ENCODE measurements around the gene TRMT11.
"Not testable (repeated sequence)": the region's sequence is repeated elsewhere in the genome, so short reads cannot be mapped to it uniquely, and the experiment has no call there.

Gene TRMT11

DNA sequence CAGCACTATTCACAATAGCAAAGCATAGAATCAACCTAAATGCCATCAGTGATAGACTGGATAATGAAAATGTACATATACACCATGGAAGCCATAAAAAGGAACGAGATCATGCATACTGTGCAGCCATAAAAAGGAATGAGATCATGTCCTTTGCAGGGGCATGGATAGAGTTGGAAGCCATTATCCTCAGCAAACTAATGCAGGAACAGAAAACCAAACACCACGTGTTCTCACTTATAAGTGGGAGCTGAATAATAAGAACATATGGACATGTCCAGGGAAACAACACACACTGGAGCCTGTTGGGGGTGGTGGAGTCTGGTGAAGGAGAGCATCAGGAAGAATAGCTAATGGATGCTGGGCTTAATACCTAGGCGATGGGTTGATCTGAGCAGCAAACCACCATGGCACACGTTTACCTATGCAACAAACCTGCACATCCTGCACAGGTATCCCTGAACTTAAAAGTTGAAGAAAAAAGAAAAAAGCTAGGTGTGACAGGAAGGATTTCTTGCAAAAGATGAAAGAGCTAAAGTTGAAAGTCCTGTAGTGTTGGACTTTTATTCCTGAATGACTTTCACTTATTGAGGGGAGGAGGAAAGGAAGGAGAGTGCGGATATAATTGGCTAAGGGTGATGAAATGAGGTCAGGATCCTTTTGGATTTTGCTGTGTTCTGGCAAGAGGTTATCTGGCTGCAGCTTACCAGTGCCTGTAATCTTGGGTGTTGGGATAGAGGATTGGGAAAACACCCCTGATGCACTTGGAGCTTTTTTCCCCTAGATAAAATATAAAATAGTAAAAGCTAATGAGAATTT, 8.5 kb downstream of the TRMT11 start:
- no peak for DNase-seq (ENCODE audit: low read depth)

DNA sequence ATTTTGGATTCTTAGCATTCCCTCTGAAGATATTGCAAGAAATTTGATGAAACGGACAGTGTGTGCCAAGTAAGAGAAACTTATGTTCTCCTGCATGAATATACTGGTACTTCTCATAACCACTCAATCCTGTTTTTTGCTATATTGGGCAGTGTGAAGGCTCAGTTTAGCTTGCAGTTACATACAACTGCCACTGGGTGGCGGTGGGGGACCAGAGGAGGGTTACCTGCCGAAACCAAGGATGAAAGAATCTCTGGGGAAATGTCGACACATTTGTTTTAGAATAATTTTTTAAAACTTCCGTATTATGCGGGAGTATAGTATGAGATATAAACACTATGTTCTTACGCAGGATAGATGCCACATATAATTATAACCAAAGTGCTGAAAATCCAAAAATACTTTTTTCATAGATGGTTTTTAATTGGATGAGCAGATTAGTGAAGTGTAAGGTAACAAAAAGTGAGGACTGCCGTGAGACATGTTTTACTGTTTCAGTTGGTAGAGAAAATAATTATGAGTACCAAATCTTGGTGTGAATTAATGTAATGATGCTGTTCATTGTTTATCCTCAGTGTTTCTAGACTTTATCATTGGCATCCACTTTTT, 9.7 kb downstream of the TRMT11 start:
- DNase-seq (ENCODE audit: low read depth): peak; percentile 43

DNA sequence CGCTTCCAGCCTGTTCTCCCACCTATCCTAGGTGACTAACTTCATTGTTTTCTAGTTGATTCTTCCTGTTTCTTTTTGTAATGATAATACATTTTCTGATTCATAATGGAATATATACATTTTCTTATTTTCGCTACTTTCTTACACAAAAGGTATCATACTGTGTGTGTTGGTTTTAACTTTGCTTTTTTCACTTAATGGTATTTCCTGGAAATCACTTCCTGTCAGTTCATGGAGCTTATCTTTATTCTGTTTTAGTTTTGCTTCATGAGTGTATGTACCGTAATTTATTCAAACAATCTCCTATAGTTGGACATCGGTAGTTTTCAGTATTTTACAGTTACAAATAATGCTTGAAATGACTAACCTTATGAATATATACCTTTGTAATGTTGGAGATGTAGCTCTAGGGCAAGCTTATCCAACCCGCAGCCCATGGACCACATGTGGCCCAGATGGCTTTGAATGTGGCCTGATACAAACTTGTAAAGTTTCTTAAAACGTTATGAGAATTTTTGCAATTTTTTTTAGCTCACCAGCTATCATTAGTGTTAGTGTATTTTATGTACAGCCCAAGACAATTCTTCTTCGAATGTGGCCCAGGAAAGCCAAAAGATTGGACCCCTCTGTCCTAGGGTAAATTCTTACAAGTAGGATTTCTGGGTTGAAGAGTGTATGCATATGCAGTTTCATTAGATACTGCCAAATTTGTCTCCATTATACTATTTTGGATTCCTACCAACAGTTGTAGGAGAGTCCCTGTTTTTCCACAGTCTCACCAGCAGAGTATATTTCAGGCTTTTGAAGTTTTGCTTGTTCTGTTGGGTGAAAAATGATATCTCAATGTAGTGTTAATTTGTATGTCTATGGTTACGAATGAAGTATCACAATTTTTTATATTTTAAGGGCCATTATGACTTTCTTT, 16.7 kb downstream of the TRMT11 start:
- DNase-seq (ENCODE audit: low read depth): no peak

DNA sequence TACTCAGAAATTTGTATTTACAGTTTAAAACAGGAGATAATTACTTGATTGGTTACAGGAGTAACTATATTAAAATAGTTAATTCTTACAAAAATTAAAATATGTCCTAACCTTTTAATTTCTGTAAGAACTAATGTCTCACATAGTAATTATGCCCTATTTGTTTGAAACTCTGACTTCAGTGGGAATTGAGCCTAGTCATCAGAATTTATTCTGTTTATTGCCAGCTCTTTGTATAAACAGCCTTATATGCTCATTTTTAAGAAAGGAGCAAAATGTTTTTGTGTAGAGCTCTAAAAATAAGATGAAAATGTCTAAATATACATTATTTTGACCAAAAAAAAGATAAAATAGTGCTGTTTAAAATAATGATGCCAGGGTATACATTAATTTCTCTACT, 21.5 kb downstream of the TRMT11 start:
- no peak for DNase-seq (ENCODE audit: low read depth)

DNA sequence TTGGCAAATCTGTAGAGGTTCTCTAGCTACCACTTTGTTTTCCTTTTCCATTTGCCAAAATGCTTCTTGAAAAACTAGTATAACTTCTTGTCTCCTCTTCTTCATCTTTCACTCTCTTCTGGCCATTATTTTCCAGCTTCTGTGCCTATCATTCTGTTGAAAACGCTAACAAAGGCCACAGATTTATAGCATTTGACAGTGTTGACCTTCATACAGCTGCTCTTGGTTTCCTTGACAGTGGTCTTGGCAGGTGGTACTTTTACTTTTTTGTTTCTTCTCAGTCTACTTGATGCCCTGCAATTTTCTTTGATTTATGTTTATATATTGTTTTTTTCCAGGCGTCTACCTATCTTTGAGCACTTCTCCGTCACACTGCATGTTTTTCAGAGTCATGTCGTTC, 23.7 kb downstream of the TRMT11 start:
- no peak for DNase-seq (ENCODE audit: low read depth)

DNA sequence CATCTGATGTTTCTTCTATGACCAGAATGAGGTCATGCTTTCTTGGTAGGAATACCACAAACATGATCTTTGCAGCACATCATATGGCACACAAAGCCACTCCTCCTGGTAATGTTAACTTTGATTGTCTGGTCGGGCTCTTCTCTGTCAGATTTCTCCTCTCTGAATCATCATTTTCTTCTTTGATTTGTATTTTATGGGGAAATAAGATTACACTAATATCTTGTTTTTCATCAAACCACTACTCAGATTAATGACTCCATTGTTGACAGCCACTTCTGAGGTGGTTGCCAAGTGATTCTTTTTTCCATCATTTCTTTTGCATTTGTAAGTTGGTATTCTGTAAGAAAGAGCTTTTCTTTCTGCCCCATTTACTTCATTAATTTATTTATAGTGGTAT, 29.5 kb downstream of the TRMT11 start:
- no peak for DNase-seq (ENCODE audit: low read depth)

DNA sequence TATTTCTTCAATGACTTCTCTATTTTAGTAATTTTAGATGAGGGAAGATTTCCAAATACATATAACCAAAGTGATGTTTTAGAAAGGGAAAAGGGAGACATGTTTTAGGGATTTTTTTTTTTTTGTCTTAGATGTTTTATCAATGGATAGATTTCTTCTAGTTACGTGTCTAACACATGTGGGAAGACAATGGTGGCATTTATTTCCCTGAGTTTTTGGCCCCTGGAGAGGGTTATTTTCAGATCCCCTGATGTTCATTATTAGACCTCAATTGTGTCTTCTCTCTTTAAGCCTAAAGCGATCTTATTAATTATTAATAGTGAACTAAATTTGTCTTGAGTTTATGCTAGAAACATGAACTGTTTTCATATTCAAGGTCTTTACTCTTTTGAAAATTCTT, 30.3 kb downstream of the TRMT11 start:
- DNase-seq (ENCODE audit: low read depth): no peak

DNA sequence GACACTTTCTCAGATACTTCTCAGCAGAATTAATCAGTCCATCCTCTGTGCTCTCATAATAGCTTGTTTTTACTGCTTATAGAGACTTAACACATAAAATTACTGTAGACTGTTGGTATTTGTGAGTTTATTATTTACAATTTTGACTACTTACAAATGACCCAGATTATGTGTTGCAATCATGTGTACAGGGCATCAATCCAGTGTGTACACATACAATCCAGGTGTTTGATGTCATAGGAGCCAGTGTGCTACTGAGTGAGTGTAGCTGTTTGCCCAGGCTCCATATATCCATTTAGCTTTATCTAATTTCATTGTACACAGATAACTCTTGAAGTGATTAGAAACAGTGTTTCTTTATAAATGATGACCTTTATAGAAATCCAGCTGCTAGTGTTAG, 31.3 kb downstream of the TRMT11 start:
- no peak for DNase-seq (ENCODE audit: low read depth)

DNA sequence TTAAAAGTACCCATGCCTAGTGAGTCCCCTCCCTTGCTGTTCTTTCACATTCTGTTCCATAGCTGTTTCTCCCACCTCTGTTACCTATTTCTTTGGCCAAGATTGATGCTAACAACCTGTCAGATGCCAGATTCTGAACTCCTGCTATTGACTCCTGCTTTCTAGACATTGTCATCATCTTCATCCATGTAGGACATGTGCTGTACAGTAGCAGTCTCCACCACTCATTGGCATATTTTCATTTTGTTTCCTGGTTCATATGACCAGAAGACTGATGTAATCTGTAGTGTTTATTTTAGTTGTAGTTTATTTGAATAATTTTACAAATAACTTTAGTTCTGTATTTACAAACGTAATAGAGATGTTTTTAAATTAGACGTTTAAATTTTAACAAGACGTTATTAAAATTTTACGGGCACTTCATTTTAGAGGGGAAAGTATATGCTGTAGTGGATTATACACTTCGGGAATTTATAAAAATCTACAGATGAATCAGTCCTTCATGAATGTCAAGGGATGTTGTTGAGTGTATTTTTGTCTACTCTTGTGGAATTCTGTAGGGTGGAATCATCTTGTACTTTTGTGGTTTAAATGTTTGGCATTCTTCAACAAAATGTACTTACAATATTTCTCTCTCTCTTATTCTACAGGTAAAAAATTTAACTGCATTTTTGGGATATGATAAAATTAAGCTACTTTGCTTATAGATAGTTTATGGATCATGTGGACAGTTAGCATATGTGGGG, 34.1 kb downstream of the TRMT11 start:
- no peak for DNase-seq (ENCODE audit: low read depth)

DNA sequence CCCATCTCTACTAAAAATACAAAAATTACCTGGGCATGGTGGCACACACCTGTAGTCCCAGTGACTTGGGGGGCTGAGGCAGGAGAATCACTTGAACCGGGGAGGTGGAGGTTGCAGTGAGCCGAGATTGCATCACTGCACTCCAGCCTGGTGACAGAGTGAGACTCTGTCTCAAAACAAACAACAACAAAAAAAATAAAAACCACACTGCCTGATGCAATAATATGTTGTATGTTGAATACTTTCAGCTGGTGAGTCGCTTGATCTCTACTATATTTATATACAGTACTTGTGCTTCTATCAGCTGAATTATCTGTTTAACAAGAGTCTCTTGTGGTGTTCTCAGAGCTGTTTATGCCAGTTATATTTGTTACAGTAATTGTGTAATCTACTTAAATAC, 37.1 kb downstream of the TRMT11 start:
- not testable (repeated sequence) for DNase-seq (ENCODE audit: low read depth)

DNA sequence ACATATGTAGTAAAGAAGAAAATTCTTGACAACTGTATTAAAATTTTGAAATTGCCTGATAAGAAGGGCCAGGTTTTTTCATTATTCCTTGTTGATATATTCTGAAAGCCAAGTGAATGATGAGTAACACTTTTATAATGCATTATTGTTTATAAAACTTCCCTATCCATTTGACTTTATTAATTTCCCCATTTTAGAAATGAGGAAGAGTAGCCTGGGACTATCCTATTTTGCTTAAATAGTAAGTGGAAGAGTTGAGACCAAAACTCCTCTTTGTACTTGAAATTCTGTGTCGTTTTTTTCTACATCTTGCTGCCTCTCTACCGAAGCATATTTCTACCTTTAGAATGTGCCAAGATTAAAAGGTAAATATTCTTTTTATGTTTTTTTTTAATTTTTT, 39.7 kb downstream of the TRMT11 start:
- no peak for DNase-seq (ENCODE audit: low read depth)

DNA sequence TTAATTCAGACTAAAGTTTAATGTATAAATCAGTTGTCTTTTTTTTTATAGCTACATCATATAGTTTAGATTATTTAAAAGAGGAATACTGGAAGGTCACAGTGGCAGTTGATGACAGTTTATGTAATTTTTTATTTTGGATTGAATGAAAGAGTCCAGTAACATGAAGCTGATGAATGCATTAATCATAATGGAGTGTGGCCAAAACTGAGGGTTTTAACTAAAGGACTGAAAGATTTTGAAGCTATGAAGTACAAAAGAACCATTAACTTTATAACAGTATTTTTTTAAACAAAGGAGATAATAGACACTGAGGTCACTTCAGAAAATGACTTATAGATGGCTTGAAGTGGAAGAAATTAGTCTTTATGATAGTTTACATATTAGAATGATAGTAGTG, 41.3 kb downstream of the TRMT11 start:
- DNase-seq (ENCODE audit: low read depth): peak; percentile 59

DNA sequence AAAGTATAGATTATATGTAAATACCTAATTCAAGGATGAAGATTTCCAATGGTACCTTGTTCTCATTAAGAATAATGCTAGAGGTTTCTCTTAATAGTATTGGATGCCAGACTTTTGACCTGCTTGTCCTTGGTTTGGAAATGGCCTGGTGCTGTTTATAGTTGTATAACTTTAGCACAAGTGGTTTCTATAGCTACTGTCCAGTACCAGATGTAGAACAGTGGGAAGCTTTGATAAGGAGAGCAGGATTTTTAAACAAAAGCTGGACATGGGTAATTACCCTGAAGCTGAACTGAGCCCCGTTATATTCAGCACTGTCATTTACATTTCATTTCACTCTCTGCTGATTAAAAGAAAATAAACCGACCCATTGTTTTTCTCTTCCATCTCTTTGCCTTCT, 43.7 kb downstream of the TRMT11 start:
- no peak for DNase-seq (ENCODE audit: low read depth)

DNA sequence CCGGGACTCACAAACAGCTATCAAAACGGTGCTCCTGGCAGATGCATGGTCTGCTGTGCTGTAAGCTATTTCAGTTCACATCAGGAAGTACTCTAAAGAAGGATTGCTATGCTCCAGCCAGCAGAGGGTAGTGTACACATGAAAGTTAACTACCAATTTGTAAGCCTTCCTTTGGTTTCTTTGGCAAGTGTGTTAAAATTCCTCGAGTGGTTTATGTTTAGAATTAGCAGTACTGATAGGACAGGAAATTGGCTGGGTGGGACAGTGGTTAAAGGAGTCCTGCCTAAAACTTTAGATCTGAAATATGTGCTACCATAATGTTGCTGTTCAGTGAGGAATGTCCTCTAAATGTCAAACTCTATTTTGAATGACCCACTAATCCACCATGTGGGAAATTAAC, 47.4 kb downstream of the TRMT11 start:
- DNase-seq (ENCODE audit: low read depth): peak; percentile 85

DNA sequence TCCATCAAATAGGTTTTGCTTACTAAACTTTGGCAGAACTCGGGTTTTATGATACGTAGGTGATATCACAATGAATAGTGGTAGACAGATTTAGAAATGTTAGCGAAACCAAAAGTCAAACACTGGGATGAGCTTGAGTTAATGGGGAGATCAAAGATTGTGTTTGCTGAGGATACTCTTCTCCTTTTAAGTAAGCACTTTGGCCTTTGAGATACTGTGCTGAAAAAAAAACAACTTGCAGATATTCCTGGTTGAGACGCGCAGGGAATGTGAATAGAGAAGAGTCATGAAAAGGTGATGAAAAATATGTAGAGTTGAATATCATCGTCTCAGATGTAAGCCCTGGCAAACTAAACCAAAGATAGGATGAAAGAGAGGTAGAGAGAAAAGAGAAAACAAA, 48.3 kb downstream of the TRMT11 start:
- DNase-seq (ENCODE audit: low read depth): no peak

DNA sequence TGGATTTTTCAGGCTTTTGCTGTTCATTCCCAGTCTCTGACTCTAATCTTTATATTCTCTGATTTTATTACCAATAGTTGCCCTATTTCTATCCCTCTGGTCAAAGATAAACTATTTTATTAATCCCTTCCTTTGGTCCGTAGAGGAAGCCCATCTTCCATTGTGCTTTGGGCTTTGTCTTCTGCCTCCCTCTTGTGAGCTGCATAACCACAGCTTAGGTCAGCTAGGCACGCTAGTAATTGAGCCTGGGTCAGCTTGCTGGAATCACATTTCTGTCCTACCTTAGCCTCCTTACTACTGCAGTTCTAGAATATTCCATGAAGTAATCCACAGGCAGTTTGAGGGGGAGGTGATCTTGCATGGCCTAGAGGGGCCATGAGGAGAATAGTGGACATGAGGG, 49.4 kb downstream of the TRMT11 start:
- DNase-seq (ENCODE audit: low read depth): no peak

DNA sequence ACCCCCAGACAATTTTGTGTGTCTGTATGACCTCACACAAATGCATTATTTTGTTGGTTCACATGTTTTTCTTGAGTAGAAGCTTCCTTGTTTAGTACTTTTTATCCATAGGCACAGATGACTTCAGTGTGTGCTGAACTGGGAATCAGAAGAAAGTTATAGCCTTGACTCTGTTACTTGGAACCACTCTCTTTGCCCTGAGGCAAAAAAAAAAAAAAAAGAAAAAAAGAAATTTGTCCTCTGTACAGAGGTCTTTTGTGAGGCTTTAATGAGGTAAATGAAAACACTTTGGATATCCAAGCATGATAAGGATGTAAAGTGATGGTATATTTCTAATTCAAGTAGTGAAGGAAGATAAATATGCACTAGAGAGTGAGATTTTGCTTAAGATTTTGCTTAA, 51.9 kb downstream of the TRMT11 start:
- no peak for DNase-seq (ENCODE audit: low read depth)

DNA sequence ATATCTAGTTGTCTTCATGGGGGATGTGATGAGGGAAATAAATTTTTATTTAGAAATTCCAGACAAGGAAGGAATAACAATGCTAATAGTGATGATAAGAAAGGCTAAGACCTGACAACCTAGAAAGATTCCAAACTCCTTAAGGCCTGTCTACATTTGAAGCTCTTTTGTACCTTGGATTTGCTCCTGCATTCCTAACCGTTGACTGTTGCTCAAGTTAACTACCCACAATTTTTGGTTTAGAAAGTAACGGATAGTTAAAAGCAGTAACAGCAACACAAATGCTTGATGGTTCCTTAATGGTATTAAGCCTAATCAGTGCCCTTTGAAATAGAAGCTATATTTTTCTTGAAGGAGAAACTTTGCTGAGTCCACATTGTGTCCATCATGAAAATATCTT, 52.9 kb downstream of the TRMT11 start:
- DNase-seq (ENCODE audit: low read depth): no peak

DNA sequence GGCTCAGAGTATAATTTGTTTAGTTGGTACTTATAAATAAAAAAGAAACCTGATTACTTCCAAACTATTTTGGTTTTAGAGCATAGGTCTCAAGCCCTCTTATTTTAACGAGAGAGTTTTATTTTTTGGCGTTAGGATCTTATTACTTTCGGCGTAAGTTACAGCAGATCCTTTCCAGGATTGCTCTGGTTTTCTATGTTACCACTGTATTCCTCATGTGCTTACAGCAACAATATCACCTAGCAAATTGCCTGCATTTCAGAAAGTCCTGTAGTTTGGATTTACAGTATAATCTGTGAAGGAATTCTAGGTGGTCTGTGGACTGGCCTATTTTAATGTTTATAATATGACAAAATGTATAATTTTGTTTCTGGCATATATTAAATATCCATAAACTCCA, 54.1 kb downstream of the TRMT11 start:
- DNase-seq (ENCODE audit: low read depth): no peak

DNA sequence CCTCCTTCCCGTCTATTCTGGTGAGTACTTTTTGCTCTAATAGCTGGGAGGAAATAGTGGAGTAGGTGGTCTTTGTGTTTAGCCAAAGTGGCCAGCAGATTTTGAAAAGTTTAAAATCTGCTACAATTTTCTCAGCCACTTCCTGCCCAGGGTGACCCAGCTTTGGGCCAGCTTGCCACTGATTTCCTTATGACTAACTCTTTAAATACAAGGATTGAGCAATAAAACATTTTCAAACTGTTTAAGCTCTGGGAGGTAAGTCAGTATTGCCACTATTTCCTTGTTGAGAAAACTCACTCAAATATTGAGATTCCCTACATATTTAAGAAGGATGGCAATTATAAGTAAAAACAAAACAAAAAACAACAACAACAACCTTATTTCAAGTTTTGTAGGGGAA, 54.5 kb downstream of the TRMT11 start:
- peak; percentile 44 for DNase-seq (ENCODE audit: low read depth)

DNA sequence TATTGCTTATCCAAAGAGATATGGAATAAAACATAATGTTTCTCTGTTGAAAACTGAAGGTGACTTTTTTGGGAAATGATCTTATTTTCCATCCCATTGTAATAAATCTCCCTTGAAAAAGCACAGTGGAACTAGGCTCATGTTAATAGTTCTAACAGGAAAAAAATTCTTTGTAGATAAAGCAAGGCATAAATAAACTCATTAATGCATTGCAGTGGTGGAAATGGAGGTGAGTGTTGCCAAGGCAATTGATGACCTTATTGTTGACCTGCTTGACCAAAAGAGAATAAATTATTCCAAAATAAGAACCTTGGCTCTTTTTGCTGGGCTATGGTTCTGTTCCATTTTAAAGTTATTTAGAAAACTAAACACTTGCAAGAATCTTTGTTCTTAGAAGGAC, 55.2 kb downstream of the TRMT11 start:
- no peak for DNase-seq (ENCODE audit: low read depth)

DNA sequence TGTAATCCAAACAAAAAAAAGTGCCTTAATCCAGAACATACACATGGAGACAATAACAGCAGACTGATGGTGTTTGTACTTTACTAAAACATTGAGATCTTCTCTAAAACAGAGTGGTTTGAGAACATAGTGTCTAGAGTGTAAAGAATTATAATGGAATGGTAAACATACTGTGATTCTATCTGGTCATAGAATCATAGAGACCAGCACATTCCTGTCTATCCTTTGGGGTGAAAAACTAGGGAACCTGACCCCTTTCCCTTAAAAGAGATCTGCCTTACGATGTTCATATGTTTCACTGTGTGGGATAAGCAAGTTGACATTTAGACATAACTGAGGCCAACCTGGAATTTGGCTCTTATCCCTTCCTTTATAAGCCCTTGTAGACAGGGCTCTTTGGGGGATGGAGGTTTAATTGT, 55.7 kb downstream of the TRMT11 start:
- DNase-seq (ENCODE audit: low read depth): no peak

All from stromal cell of bone marrow (primary cell).